GM18867 (cell line): Measurements from ENCODE around the gene KCTD1.

ENCODE experiments used
- ATAC-seq: cut with Tn5 transposase; IDR thresholded peaks from one replicate; pipeline ENCODE4 v1.9.1; 2021; ENCODE audit warnings: mild to moderate bottlenecking, moderate library complexity; ENCODE audit not compliant: unreplicated experiment

KCTD1 gene

GRCh38 chr18:26432651-26433424 is 115.5 kb downstream of the KCTD1 start:
- ATAC-seq = peak; percentile 63

GRCh38 chr18:26429535-26430226 is 118.7 kb downstream of the KCTD1 start:
- no peak for ATAC-seq

- no peak for ATAC-seq
Measured at GRCh38 chr18:26425148-26425531, 123.2 kb downstream of the KCTD1 start.

DNA sequence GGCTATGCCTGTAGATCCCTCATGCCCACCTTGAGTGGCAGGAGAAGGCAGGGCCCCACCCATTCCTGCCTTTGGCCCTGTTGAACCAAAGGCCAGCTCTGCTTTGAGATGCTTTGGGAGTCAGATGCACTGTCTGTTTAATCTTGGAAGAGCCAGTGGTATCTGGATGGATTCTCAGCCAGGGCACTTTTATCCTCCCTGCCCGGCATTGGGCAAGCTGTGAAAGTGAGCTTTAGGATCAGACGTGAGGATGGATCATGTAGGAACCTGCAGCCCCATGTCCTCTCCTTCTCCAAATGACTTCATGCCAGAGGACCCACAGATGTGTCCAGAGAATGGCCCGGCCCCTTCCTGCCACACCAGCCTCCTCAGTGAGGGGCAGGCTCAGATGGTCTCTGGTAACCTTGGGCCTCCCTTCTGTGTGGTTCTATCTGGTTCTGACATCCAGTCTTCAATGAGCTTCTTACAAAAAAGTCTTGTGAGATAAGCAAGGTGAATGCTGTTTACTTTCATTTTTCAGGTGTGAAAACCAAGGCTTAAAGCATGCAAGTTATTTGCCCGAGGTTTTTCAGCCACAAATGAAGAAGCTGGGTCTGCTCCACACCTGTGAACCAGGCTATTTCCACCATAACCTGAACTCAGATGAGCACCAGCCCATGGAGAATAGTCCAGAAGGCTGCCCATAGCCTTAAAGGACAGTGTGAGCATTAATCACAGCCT is 123.8 kb downstream of the KCTD1 start:
- peak; percentile 56 for ATAC-seq

- peak; percentile 82 for ATAC-seq
Measured at GRCh38 chr18:26422472-26423162, 125.7 kb downstream of the KCTD1 start.

DNA sequence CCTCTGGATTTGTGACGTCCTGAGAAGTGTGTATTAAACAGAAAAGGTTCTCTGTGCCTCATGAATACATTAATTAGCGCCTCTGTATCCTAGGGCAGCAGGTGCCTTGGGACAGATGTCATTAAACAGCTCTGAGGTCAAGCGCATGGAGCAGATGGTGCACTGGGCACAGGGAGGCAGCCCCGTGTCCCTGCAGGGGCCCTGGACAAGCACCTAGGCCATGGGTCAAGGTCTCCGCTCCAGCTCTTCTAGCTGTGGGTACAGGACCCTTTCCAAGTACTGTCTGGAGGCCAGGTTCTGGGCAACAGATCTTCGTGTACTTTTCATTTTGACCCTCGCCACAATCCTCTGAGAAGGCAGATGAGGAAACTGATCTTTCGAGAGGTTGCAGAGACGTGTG is 126.4 kb downstream of the KCTD1 start:
- ATAC-seq = no peak

DNA sequence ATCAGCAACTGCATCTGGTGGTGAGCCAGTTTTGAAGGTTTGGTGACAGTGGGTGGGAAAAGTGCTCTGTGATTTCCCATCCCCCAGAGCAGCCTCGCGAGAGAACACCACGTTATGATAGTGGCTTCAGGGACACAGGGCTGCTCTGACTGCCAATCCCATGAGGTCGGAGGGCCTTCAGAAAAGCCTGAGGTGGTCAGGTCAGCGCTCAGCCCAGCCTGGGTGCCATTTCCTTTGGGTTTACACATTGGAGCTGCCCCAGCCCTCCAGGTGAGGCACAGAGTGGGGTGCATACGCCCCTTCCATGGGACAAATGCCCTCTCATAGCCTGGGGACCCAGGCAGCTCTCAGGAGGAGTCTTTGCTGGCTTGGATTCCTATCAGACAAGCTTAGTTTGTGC is 126.8 kb downstream of the KCTD1 start:
- ATAC-seq = no peak

DNA sequence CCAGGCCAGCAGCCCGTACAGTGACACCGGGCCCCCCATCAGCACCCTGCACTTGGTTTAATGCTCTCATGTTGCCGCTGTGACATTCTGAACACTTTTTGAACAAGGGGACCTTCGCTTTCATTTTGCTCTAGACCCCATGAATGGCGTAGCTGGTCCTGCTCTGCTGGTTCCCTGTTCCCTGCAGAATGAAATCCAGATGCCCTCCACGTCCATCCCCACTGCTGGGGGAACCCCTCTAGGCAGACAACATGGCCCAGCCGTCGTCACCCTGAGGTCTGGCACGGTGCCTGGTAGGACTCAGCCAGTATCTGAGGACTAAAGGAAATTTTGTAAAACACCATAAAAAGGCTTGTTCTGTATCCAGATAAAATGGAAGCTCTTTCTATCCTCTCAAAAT is 128.6 kb downstream of the KCTD1 start:
- ATAC-seq = no peak

GRCh38 chr18:26418225-26418624 is 130.1 kb downstream of the KCTD1 start:
- ATAC-seq = no peak

DNA sequence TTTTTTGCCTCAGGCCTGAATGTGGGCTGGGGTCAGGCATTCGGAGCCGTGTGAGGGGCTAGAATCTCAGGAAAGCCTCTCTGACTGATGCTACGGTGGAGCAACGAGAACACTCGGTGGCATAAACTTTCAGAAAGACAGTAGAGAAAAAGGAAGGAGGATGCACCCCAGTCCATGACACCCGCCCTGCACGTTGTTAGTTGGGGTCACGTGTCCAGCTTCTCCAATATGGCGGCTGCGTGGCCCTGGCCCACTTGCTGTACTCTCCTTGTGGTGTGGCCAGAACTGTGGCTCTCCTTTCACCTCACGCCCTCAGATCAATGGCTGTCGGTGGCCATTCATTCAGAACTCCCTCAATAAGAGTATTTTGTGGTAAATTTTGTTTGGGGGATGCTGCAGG is 131.2 kb downstream of the KCTD1 start:
- ATAC-seq = no peak

GRCh38 chr18:26416652-26417150 is 131.7 kb downstream of the KCTD1 start:
- ATAC-seq = no peak

GRCh38 chr18:26415631-26416030 is 132.7 kb downstream of the KCTD1 start:
- no peak for ATAC-seq

DNA sequence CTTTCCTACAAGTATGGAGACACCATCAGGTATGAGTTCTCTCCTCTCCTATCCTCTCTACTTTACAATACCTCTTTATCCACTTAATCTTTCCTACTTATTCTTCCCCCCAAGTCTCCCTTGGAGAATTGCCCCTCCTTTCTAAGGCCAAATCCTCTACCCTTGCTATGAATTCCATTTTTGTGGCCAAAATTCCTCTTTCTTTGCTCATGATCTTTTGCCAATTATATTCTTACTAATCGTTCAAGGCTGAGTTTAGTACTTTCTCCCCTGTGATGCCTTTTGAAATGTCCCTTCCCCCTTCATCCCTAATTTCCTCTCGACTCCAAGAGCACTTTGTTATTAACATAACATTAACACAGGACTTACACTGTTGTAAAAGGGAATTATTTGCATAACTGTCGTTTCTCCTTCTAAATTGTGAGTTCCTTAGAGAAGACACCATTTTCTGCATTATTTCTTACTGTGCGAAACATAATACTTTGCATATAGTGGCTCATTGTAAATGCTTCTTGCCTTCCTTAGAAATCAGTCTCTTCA is 133.4 kb downstream of the KCTD1 start:
- no peak for ATAC-seq

GRCh38 chr18:26409091-26409490 is 139.3 kb downstream of the KCTD1 start:
- ATAC-seq = no peak

GRCh38 chr18:26407736-26408601 is 140.4 kb downstream of the KCTD1 start:
- ATAC-seq = no peak

DNA sequence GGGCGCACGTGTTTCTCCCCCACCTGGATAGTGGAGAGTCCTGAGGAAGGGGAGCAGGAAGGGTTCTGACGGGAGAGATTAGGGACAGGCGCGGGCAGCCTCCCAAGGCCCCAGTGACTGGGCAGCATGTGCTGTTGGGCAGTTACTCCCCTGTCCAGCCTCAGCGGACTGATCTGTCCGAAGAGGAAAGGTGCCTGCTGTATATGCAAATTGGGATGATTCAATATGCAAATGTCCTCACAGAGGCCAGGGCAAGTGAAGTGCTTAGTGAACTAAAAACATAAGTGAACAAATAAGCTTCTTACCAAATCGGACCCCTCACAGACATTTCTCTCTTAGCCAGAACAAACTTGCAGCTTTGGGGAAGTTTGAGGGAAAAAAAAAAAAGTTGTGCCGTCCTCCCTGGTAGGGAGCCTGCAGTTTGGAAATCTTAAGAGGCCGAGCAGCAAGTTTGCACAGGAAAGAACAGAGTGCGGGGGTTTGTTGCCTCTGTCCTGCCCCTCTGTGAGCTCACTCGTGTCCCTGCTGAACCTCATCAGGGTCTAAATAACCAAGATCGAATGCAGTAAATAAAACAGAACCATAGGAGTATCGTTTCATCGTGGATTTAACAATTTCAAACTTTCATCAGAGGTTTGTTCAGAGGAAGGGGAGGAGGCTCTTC is 141.4 kb downstream of the KCTD1 start:
- ATAC-seq = peak; percentile 40

DNA sequence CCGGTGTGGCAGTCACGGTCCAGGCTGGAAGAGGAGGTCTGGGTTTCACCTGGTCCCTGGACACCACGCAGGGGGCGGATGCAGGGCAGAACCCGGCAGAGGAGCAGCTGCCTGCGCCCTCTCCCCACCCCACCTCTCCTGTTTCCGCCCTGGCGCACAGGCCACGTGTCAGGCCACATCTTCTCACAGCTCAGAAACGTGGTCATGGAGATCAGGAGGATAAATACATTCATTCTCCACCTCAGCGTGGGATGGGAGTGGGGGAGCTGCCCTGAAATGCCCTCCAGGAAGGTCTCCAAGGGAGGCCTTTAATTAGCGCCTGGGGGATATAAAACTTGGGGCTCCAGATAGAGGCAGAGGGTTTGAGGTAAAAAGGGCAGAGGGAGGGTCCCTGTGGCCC is 142.0 kb downstream of the KCTD1 start:
- ATAC-seq = no peak

DNA sequence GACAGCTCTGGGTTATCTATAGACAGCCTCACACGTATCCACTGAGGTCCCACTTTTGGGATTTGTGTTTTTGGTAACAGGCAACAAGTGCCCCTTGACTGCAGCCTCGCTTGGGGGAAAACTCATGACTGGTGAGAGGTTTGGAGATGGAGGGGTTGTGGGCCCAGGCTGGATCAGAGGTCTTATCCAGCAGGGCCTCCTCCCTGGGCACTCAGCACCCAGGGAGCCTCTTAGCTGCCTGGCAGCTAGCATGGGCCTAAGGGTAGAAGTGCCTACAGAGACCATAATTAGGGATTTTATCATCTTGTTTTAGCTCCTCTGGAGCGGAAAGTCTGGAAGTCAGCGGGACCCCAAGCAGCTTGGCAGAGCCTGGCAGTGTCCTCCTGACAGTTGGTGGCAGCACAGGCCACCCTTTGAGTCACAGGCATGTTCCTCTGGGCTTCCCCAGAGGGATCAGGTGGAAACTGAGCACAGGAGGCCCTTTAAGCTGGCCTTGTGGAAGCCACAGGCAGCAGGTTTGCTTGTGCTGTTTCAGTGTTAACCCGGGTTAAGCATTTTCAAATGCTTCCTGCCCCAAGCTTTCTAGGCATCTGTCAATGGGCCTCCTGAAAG is 143.1 kb downstream of the KCTD1 start:
- peak; percentile 75 for ATAC-seq
